IPS-15b (cell line): ENCODE results near the gene HDGF.
"Not testable (repeated sequence)": the region's sequence is repeated elsewhere in the genome, so short reads cannot be mapped to it uniquely, and the experiment has no call there.

Experiments used
- H3K27me3 ChIP-seq: one replicate; pipeline ENCODE4 v1.6.1; 2013; ENCODE audit warnings: low read length; ENCODE audit not compliant: control insufficient read depth, insufficient read depth
- H3K36me3 ChIP-seq: one replicate; pipeline ENCODE4 v1.6.1; 2013; ENCODE audit warnings: low read length; ENCODE audit not compliant: control insufficient read depth, insufficient read depth
- H3K4me1 ChIP-seq: one replicate; pipeline ENCODE4 v1.6.1; 2013; ENCODE audit warnings: mild to moderate bottlenecking, low read length; ENCODE audit not compliant: control insufficient read depth, insufficient read depth
- H3K4me3 ChIP-seq: one replicate; pipeline ENCODE4 v1.5.1; 2013; ENCODE audit warnings: low read depth, low read length
- H3K9ac ChIP-seq: one replicate; pipeline ENCODE4 v1.6.1; 2013; ENCODE audit warnings: low read depth, mild to moderate bottlenecking, low read length
- H3K9me3 ChIP-seq: one replicate; pipeline ENCODE4 v1.6.1; 2013; ENCODE audit warnings: mild to moderate bottlenecking, low read length; ENCODE audit not compliant: control insufficient read depth, insufficient read depth

The HDGF gene

GRCh38 chr1:156765666-156766065 lies 14.2 kb upstream of the HDGF start:
- Histone ChIP-seq H3K4me1 (peaks cover 7% of the 10 kb centered on the region), H3K4me3 (no peak overlapping the region), H3K9me3 (no peaks in the 10 kb centered on the region), H3K9ac (no peak overlapping the region), H3K36me3 (no peaks in the 10 kb centered on the region), H3K27me3 (no peaks in the 10 kb centered on the region)

DNA sequence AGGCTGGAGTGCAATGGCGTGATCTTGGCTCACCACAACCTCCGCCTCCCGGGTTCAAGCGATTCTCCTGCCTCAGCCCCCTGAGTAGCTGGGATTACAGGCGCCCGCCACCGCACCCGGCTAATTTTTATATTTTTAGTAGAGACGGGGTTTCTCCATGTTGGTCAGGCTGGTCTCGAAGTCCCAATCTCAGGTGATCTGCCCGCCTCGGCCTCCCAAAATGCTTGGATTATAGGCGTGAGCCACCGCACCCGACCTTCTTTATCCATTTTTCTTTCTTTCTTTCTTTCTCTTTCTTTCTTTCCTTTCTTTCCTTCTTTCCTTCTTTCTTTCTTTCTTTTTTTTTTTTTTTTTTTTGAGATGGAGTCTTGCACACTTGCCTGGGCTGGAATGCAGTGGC lies 13.7 kb upstream of the HDGF start:
- not testable (repeated sequence) for H3K4me3 ChIP-seq, H3K4me1 ChIP-seq, H3K9ac ChIP-seq, H3K27me3 ChIP-seq, H3K36me3 ChIP-seq, H3K9me3 ChIP-seq

GRCh38 chr1:156760796-156761104 lies 9.3 kb upstream of the HDGF start:
- Histone ChIP-seq H3K4me1 (no peaks in the 10 kb centered on the region), H3K9ac (no peak overlapping the region), H3K27me3 (no peaks in the 10 kb centered on the region), H3K9me3 (no peaks in the 10 kb centered on the region), H3K36me3 (no peaks in the 10 kb centered on the region), H3K4me3 (no peak overlapping the region)

DNA sequence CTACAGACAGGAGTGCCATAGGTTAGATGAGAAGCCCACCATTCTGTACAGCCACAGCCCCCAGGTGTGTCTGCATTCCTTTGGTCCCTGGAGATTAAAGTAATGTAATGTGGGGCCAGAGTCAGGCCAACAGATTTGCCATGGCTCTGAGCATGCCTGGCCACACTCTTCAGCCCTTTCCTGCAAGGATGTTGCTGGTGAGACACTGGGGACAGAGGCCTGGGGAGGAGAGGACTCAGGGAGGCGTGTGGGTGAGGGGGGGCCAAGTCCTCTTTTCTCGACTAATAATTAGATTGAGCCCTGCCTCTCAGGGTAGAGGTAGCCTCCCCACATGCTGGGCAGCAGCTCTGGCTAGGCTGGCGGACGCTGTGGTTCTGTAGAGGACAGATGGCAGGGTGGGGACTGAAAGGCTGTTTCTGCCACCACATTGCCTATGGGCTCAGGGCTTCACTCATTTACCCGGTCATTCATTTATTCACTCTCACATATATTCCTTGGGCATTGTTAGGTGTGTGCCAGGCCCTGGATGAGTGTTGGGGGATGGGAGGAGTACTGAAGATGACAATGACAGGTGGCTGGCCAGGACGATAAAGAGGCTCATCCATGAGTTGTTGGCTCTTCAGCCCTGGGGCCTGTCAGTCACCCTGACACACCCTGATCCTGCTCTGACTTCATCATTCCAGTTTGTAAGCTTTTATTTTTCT lies 8.8 kb upstream of the HDGF start:
- H3K9ac ChIP-seq: no peak overlapping the region
- H3K4me1 ChIP-seq: no peaks in the 10 kb centered on the region
- no peak overlapping the region for H3K4me3 ChIP-seq

GRCh38 chr1:156757572-156758253 lies 6.2 kb upstream of the HDGF start:
- not testable (repeated sequence) for H3K9ac ChIP-seq, H3K36me3 ChIP-seq, H3K9me3 ChIP-seq, H3K4me3 ChIP-seq, H3K27me3 ChIP-seq, H3K4me1 ChIP-seq

More for the DNA sequence above, 8.8 kb upstream of the HDGF start:
- Histone ChIP-seq H3K36me3 (no peaks in the 10 kb centered on the region), H3K9me3 (no peaks in the 10 kb centered on the region), H3K27me3 (no peaks in the 10 kb centered on the region)

DNA sequence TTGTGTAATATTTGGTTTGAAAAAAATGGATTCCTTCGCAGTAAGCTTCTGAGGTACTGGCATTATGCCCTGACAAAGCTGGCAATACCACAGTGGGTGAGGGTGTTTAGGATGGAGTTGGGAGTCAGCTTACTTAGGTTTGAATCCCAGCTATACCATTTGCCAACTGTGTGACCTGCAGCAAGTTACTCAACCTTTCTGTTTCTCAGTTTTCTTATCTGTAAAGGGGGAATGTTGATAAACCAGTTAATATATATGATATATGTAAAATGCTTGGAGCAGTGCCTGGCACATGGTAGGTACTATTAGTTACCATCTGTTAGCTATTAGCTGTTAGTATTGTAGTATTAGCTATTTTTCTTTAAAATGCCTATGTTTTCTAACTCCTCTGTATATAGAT lies 4.9 kb upstream of the HDGF start:
- H3K27me3 ChIP-seq: no peaks in the 10 kb centered on the region
- no peaks in the 10 kb centered on the region for H3K9me3 ChIP-seq
- H3K9ac ChIP-seq: no peak overlapping the region
- H3K4me1 ChIP-seq: peaks cover 6% of the 10 kb centered on the region
- peaks cover 3% of the 10 kb centered on the region for H3K36me3 ChIP-seq
- H3K4me3 ChIP-seq: no peak overlapping the region

DNA sequence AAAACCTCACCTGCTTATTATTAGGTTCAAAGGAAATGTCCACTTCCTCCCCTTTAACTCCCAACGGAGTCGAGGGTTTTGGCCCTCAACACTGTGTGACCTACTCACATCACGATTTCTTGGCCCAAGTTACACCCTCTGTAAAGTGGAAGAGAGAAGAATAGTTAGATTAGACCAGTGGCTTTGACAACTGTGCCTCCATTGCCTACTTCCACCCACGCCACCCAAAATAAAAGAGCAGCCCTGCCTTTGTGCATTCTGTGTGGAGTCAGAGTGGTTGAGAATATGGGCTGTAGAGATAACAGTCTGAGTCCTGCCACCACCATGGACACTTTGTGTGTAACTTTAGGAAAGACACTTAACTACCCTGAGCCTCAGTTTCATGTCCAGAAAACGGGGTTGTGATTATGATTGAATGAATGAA lies 4.1 kb upstream of the HDGF start:
- Histone ChIP-seq H3K4me1 (peaks cover 6% of the 10 kb centered on the region), H3K9me3 (no peaks in the 10 kb centered on the region), H3K9ac (no peak overlapping the region), H3K27me3 (no peaks in the 10 kb centered on the region), H3K36me3 (peaks cover 3% of the 10 kb centered on the region), H3K4me3 (no peak overlapping the region)

DNA sequence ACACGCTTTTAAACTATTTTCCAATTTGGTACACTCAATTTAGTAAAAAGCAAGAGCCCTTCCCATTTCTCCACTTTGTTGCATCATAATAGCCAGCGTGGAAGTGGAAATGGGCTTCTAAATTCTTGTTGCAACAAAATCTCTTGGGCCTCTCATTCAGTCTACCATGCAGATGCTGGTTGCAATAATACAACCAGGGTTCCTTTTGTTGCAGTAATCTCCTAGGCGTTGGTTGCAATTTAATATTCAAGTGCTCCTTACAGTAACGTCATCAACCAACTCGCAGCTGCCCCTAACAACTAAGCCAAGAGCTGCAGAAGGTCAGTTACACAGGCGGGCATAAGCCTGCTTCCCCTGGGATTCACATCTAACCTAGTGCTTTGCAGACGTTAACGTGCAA lies 2.7 kb upstream of the HDGF start:
- Histone ChIP-seq H3K9me3 (no peaks in the 10 kb centered on the region), H3K4me1 (peaks cover 14% of the 10 kb centered on the region), H3K4me3 (no peak overlapping the region), H3K36me3 (peaks cover 3% of the 10 kb centered on the region), H3K9ac (no peak overlapping the region), H3K27me3 (peaks cover 4% of the 10 kb centered on the region)

DNA sequence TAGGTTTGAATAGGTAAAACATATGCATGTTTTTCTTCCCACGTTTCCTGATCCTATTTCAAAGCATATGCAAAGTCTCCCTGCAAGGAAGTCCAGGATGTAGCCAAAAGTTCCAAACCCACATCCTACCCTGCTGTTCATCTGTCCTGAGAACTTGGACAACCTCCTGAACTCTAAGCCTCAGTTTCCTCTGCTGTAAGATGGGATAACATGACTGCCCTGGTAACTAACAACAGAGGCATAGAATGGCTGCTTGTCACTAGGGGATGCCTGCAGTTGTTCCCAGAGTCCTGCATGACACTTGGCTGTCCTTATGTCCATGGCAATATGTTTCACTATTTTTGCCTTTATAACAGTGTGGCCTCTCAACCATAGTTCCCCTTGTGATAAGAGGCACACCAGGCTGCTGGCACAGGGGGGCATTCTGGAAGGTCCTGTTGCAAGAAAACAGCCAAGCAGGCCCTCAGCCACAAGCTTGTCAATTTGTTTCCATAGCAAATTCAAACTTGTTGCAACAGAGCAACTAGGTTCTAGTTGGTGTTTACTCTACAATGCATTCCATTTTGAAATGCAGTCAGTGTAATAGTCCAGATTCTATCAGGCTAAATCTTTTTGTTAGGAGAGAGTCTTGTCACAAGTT lies 1.5 kb upstream of the HDGF start:
- Histone ChIP-seq H3K36me3 (peaks cover 6% of the 10 kb centered on the region), H3K27me3 (peaks cover 4% of the 10 kb centered on the region), H3K9me3 (no peaks in the 10 kb centered on the region), H3K4me1 (peaks cover 26% of the 10 kb centered on the region), H3K9ac (no peak overlapping the region), H3K4me3 (peak overlapping the region; percentile 99)

- Histone ChIP-seq H3K27me3 (peaks cover 4% of the 10 kb centered on the region), H3K36me3 (peaks cover 6% of the 10 kb centered on the region), H3K4me3 (peak overlapping the region; percentile 99), H3K9ac (peak overlapping the region; percentile 97), H3K9me3 (no peaks in the 10 kb centered on the region), H3K4me1 (peaks cover 31% of the 10 kb centered on the region)
Measured at GRCh38 chr1:156751757-156752481, 444 bp upstream of the HDGF start.

GRCh38 chr1:156750711-156751450 lies 594 bp downstream of the HDGF start:
- no peaks in the 10 kb centered on the region for H3K9me3 ChIP-seq
- H3K4me1 ChIP-seq: peaks cover 37% of the 10 kb centered on the region
- peaks cover 6% of the 10 kb centered on the region for H3K36me3 ChIP-seq
- H3K4me3 ChIP-seq: peak overlapping the region; percentile 81
- peak overlapping the region; percentile 62 for H3K9ac ChIP-seq
- H3K27me3 ChIP-seq: peaks cover 4% of the 10 kb centered on the region
